ENCODE measurements around the gene PHETA1. TPM values are rescaled to one million over a fixed set of nuclear protein-coding genes. Genes with fewer than 3 reads are reported as not detected.
"Not testable (repeated sequence)": the region's sequence is repeated elsewhere in the genome, so short reads cannot be mapped to it uniquely, and the experiment has no call there.

Gene PHETA1
- total RNA-seq, 2 experiments from 2014 or later: 1.3 to 1.5 TPM

DNA sequence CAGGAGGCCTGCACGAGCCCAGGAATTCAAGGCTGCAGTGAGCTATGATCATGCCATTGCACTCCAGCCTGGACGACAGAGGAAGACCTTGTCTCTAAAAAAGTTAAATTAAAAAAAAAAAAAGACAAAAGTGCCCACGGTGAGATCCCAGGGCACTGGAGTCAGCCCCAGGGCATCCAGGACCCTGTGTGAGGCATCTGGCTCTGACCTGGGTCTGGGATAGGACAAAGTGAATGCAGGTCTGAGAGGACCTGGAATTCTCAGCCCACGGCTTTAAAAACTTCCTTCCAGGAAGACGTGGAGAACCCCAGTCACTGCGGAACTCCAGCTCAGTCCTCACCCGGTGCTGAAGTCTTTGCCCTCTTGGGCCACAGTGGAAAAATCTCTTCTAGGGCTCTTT lies 33.1 kb downstream of the PHETA1 start:
- no peaks in the 10 kb centered on the region for H3K9me3 Mint-ChIP-seq (ENCODE audit: low read depth)
- POLR2A ChIA-PET: interaction anchor here (0.6 to 1.5 kb wide), 2 partner anchors 29 to 350 kb away, joined by 3 read pairs; no protein-coding TSS in a partner anchor
- intact Hi-C loops (cut with DNase I, micrococcal nuclease): no loop called here
- no peak for ATAC-seq
- H3K4me1 Mint-ChIP-seq: no peaks in the 10 kb centered on the region
- H3K27ac Mint-ChIP-seq: no peak overlapping the region
- no peak overlapping the region for H3K4me3 Mint-ChIP-seq
- no peak for DNase-seq
- H3K36me3 Mint-ChIP-seq (ENCODE audit: low read depth): no peaks in the 10 kb centered on the region
- H3K27me3 Mint-ChIP-seq: no peaks in the 10 kb centered on the region
- CTCF ChIA-PET: no interaction called here

DNA sequence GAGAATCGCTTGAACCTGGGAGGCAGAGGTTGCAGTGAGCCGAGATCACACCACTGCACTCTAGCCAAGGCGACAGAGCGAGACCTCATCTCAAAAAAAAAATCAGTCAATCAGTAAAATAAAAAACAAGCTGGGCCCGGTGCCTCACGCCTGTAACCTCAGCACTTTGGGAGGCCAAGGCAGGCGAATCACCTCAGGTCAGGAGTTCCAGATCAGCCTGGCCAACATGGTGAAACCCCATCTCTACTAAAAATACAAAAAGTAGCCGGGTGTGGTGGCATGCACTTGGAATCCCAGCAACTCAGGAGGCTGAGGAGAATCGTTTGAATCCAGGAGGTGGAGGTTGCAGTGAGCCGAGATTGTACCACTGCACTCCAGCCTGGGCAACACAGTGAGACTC lies 33.6 kb downstream of the PHETA1 start:
- H3K36me3 Mint-ChIP-seq (ENCODE audit: low read depth); H3K27ac Mint-ChIP-seq; H3K27me3 Mint-ChIP-seq; ATAC-seq; H3K9me3 Mint-ChIP-seq (ENCODE audit: low read depth); H3K4me1 Mint-ChIP-seq; CTCF ChIA-PET; DNase-seq; H3K4me3 Mint-ChIP-seq; intact Hi-C loops (cut with DNase I, micrococcal nuclease): not testable (repeated sequence)
- POLR2A ChIA-PET: interaction anchor here (0.6 to 1.5 kb wide), 2 partner anchors 28 to 351 kb away, joined by 3 read pairs; no protein-coding TSS in a partner anchor

- DNase-seq (no peak), ATAC-seq (no peak)
- H3K27me3 Mint-ChIP-seq: no peaks in the 10 kb centered on the region
- H3K4me1 Mint-ChIP-seq: no peaks in the 10 kb centered on the region
- H3K27ac Mint-ChIP-seq: no peak overlapping the region
- intact Hi-C loops (cut with DNase I, micrococcal nuclease): loop anchor here in 1 of 2 experiments (5.0 kb wide), 1 partner anchor 63 kb away; no protein-coding TSS in a partner anchor
- CTCF ChIA-PET: interaction anchor here (0.7 kb wide), 1 partner anchor 124 kb away, joined by 3 read pairs; no protein-coding TSS in a partner anchor
- H3K36me3 Mint-ChIP-seq (ENCODE audit: low read depth): no peaks in the 10 kb centered on the region
- H3K4me3 Mint-ChIP-seq: no peak overlapping the region
- POLR2A ChIA-PET: interaction anchor here (1.5 kb wide), 1 partner anchor 28 kb away, joined by 3 read pairs; no protein-coding TSS in a partner anchor
- H3K9me3 Mint-ChIP-seq (ENCODE audit: low read depth): no peaks in the 10 kb centered on the region
Observed at GRCh38 chr12:111334393-111334915, 34.4 kb downstream of the PHETA1 start.

DNA sequence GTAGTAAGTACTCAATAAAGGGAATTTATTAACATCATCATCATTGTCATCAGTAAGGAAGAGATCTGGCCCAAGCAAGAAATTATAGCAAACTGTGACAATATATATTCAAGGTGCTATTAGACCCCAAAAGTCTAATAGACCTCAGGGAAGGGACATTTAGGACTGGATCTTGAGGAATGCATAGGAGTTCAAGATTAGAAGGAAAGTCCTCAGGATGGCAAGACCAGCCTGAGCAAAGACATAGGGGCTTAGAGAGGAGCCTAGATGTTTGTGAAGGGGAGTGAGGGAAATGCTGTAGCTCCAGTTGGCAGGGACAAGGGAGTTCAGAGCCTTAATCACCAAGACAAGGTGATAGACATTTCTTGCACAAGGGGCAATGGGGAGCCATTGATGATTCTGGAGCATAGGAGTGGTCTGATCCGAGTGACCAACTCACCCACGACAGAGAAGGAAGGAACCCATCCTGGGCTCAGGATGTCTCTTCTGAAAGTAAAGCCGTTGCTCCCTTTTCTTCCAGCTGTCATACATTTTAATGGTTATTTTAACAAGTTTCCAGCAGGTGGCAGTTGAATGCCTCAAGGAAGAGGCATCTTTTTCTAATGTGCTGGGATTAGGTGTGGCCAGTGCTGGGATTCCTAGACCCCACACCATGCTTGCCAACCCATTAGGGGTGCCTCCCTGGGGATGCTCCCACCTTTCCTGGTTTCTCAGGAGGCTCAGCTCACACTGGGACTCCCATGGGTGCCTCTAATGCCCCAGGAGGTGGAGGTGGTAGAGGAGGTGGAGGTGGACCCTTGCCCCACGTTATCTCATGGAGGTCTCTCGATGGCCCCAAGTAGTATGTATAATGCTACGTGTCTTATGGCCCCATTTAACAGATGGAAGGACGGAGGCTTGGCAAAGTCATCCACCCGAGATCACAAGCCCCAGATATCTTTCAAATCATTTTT lies 37.8 kb downstream of the PHETA1 start:
- POLR2A ChIA-PET: no interaction called here

GRCh38 chr12:111328138-111328537 lies 40.8 kb downstream of the PHETA1 start:
- intact Hi-C loops (cut with DNase I, micrococcal nuclease): no loop called here
- Mint-ChIP-seq H3K27ac (no peak overlapping the region), H3K9me3 (ENCODE audit: low read depth) (peaks cover 3% of the 10 kb centered on the region), H3K4me1 (no peaks in the 10 kb centered on the region), H3K4me3 (no peak overlapping the region), H3K36me3 (ENCODE audit: low read depth) (no peaks in the 10 kb centered on the region), H3K27me3 (no peaks in the 10 kb centered on the region)
- ChIA-PET CTCF (no interaction called here), POLR2A (no interaction called here)
- DNase-seq (no peak), ATAC-seq (no peak)

More for the DNA sequence above, 37.8 kb downstream of the PHETA1 start:
- CTCF ChIA-PET: interaction anchor here (0.6 to 1.2 kb wide), 7 partner anchors 37 to 351 kb away, joined by 3 to 8 read pairs (median 4); no protein-coding TSS in a partner anchor
- Mint-ChIP-seq H3K27ac (no peak overlapping the region), H3K4me1 (no peaks in the 10 kb centered on the region), H3K27me3 (no peaks in the 10 kb centered on the region), H3K9me3 (ENCODE audit: low read depth) (peaks cover 3% of the 10 kb centered on the region), H3K4me3 (no peak overlapping the region), H3K36me3 (ENCODE audit: low read depth) (no peaks in the 10 kb centered on the region)
- DNase-seq: no peak
- no peak for ATAC-seq
- intact Hi-C loops (cut with DNase I, micrococcal nuclease): loop anchor here (1.0 to 5.0 kb wide), 4 partner anchors 66 to 198 kb away; no protein-coding TSS in a partner anchor

- CTCF ChIA-PET: no interaction called here
Observed at GRCh38 chr12:111327474-111327873, 41.4 kb downstream of the PHETA1 start.

DNA sequence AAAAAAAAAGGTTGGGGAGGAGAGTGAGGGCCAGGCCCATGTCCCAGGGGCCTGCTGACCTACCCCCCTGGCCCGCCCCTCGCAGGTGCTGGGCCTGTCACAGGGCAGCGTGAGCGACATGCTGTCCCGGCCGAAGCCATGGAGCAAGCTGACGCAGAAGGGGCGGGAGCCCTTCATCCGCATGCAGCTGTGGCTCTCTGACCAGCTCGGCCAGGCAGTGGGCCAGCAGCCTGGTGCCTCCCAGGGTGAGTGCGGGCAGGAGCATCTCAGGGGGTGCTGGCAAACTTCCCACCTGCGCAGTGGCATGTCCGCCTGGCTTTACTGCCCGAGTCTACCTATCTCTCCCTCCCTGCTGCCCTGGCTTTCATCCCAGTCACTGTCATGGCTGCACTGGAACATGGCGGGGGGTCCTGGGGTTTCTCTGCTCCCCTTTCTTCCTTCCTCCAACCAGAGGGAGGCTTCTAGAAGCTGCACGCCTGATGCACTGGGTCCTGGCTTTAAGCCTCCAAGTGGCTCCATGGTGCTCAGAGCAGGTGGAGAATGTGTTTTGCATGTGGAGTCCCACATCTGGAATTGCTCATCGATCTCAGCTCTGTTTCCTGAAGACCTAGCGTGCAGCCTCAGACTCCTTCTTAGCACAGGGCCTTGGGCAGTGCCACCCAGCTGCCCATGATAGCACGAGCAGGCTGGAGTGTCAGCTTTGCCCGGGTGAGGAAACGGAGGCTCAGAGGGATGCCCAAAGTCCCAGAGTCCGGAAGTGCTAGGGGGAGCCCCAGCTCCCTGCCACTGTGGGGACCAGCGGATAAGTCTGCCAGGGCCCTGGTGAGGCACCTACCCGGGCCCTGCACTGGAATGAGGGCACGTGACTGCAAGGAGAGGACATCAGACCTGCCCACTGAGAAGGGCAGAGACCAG lies 46.3 kb downstream of the PHETA1 start:
- intact Hi-C loops (cut with DNase I, micrococcal nuclease): no loop called here
- no peak for DNase-seq
- CTCF ChIA-PET: interaction anchor here (0.5 to 1.3 kb wide), 4 partner anchors 19 to 428 kb away, joined by 3 to 4 read pairs (median 3); no protein-coding TSS in a partner anchor

More at GRCh38 chr12:111327474-111327873, 41.4 kb downstream of the PHETA1 start:
- POLR2A ChIA-PET: no interaction called here
- no peak overlapping the region for H3K4me3 Mint-ChIP-seq
- ATAC-seq (no peak), DNase-seq (no peak)
- H3K27ac Mint-ChIP-seq: no peak overlapping the region
- H3K36me3 Mint-ChIP-seq (ENCODE audit: low read depth): no peaks in the 10 kb centered on the region
- peaks cover 3% of the 10 kb centered on the region for H3K9me3 Mint-ChIP-seq (ENCODE audit: low read depth)
- intact Hi-C loops (cut with DNase I, micrococcal nuclease): no loop called here
- H3K4me1 Mint-ChIP-seq: no peaks in the 10 kb centered on the region
- no peaks in the 10 kb centered on the region for H3K27me3 Mint-ChIP-seq

GRCh38 chr12:111321317-111321716 lies 47.6 kb downstream of the PHETA1 start:
- CTCF ChIA-PET: no interaction called here
- POLR2A ChIA-PET: no interaction called here
- no peaks in the 10 kb centered on the region for H3K27me3 Mint-ChIP-seq
- H3K4me1 Mint-ChIP-seq: no peaks in the 10 kb centered on the region
- ATAC-seq: no peak
- H3K4me3 Mint-ChIP-seq: no peak overlapping the region
- intact Hi-C loops (cut with DNase I, micrococcal nuclease): no loop called here
- no peak overlapping the region for H3K27ac Mint-ChIP-seq
- H3K9me3 Mint-ChIP-seq (ENCODE audit: low read depth): no peaks in the 10 kb centered on the region
- no peaks in the 10 kb centered on the region for H3K36me3 Mint-ChIP-seq (ENCODE audit: low read depth)
- DNase-seq: no peak

More for the DNA sequence above, 46.3 kb downstream of the PHETA1 start:
- Mint-ChIP-seq H3K4me3 (no peak overlapping the region), H3K4me1 (no peaks in the 10 kb centered on the region), H3K36me3 (ENCODE audit: low read depth) (no peaks in the 10 kb centered on the region), H3K27ac (no peak overlapping the region), H3K9me3 (ENCODE audit: low read depth) (peaks cover 3% of the 10 kb centered on the region), H3K27me3 (no peaks in the 10 kb centered on the region)
- ATAC-seq: no peak
- POLR2A ChIA-PET: interaction anchor here (0.5 kb wide), 1 partner anchor 465 kb away, joined by 4 read pairs; no protein-coding TSS in a partner anchor

DNA sequence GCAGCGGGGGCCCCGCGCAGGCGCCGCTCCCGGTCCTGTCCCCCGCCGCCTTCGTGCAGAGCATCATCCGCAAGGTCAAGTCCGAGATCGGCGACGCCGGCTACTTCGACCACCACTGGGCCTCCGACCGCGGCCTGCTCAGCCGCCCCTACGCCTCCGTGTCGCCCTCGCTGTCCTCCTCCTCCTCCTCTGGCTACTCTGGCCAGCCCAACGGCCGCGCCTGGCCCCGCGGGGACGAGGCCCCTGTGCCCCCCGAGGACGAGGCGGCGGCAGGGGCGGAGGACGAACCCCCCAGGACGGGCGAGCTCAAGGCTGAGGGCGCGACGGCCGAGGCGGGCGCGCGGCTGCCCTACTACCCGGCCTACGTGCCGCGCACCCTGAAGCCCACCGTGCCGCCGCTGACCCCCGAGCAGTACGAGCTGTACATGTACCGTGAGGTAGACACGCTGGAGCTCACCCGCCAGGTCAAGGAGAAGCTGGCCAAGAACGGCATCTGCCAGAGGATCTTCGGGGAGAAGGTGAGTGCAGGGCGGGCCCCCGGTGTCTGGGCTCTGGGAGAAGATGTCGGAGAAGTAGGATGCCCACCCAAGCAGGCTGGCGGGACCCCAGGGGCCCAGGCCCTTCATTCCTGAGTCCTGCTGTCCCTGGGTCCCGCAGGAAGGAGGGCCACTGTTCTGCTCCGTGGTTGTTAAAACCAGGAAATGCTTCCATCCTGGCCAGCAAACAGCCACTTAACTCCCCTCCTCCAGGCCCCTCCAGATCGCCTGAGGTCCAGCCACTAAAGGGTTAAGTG lies 48.4 kb downstream of the PHETA1 start:
- ChIA-PET POLR2A (no interaction called here), CTCF (interaction anchor here (0.6 kb wide), 1 partner anchor 210 kb away, joined by 3 read pairs; no protein-coding TSS in a partner anchor)
- Mint-ChIP-seq H3K9me3 (ENCODE audit: low read depth) (no peaks in the 10 kb centered on the region), H3K36me3 (ENCODE audit: low read depth) (no peaks in the 10 kb centered on the region), H3K4me3 (no peak overlapping the region), H3K27ac (no peak overlapping the region), H3K4me1 (no peaks in the 10 kb centered on the region), H3K27me3 (no peaks in the 10 kb centered on the region)
- ATAC-seq: no peak
- no peak for DNase-seq
- intact Hi-C loops (cut with DNase I, micrococcal nuclease): no loop called here

DNA sequence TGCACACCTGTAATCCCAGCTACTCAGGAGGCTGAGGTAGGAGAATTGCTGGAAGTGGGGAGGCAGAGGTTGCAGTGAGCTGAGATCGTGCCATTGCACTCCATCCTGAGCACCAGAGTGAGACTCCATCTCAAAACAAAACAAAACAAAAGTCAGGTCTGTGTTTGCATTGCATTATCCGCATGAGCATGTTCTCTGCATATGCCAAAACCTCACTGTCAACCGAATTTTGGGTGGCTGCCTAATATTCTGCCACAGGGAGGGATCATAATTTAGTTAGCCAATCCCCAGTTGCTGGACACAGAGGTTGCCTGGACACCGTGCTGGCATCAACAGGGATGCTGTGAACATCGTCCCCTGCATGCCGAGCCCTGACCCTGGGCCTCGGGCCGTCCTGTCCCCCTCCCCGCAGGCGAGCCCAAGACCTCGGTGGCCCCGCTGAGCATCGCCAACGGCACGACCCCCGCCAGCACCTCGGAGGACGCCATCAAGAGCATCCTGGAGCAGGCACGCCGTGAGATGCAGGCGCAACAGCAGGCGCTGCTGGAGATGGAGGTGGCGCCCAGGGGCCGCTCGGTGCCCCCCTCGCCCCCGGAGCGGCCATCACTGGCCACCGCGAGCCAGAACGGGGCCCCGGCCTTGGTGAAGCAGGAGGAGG lies 49.2 kb downstream of the PHETA1 start:
- DNase-seq: no peak
- no peaks in the 10 kb centered on the region for H3K4me1 Mint-ChIP-seq
- H3K4me3 Mint-ChIP-seq: no peak overlapping the region
- POLR2A ChIA-PET: no interaction called here
- intact Hi-C loops (cut with DNase I, micrococcal nuclease): no loop called here
- no peaks in the 10 kb centered on the region for H3K9me3 Mint-ChIP-seq (ENCODE audit: low read depth)
- ATAC-seq: no peak
- no peaks in the 10 kb centered on the region for H3K27me3 Mint-ChIP-seq
- CTCF ChIA-PET: interaction anchor here (0.6 to 1.4 kb wide), 2 partner anchors 21 to 531 kb away, joined by 3 to 5 read pairs; no protein-coding TSS in a partner anchor
- H3K36me3 Mint-ChIP-seq (ENCODE audit: low read depth): no peaks in the 10 kb centered on the region
- no peak overlapping the region for H3K27ac Mint-ChIP-seq

Data from activated CD4-positive, alpha-beta T cell treated with anti-CD3 and anti-CD28 coated beads for 36 hours (primary cell).